Superior temporal gyrus (tissue), 1 donor: ENCODE data around the gene RIMBP2.
"Not testable (repeated sequence)": the region's sequence is repeated elsewhere in the genome, so short reads cannot be mapped to it uniquely, and the experiment has no call there.

Experiments used
- DNase-seq: peaks from one replicate; pipeline ENCODE4 v3.0.0-alpha.2; 2016; ENCODE audit errors: extremely low spot score

Gene RIMBP2

GRCh38 chr12:130715998-130716968, at the start of gene RIMBP2:
TSS of gene RIMBP2 (minus strand) at chr12:130716299. CDS start at chr12:130479013, 237,286 bp downstream.
- peak; percentile 33 for DNase-seq

GRCh38 chr12:130765186-130765659, 49.1 kb upstream of the RIMBP2 start:
- DNase-seq = no peak

- DNase-seq = no peak
Observed at GRCh38 chr12:130764475-130765185, 48.5 kb upstream of the RIMBP2 start.

GRCh38 chr12:130764073-130764472, 48.0 kb upstream of the RIMBP2 start:
- no peak for DNase-seq

GRCh38 chr12:130762319-130762675, 46.2 kb upstream of the RIMBP2 start:
- no peak for DNase-seq

GRCh38 chr12:130761537-130762318, 45.6 kb upstream of the RIMBP2 start:
- DNase-seq = peak; percentile 74

GRCh38 chr12:130754234-130754901, 38.3 kb upstream of the RIMBP2 start:
- no peak for DNase-seq

GRCh38 chr12:130752692-130753230, 36.7 kb upstream of the RIMBP2 start:
- DNase-seq = no peak

- DNase-seq = not testable (repeated sequence)
Observed at GRCh38 chr12:130752037-130752436, 35.9 kb upstream of the RIMBP2 start.

GRCh38 chr12:130748786-130749185, 32.7 kb upstream of the RIMBP2 start:
- peak; percentile 11 for DNase-seq

GRCh38 chr12:130747867-130748740, 32.0 kb upstream of the RIMBP2 start:
- DNase-seq = peak; percentile 89

GRCh38 chr12:130746546-130746945, 30.4 kb upstream of the RIMBP2 start:
- no peak for DNase-seq

- no peak for DNase-seq
Observed at GRCh38 chr12:130745921-130746320, 29.8 kb upstream of the RIMBP2 start.

- no peak for DNase-seq
Observed at GRCh38 chr12:130744274-130744673, 28.2 kb upstream of the RIMBP2 start.

GRCh38 chr12:130743606-130744005, 27.5 kb upstream of the RIMBP2 start:
- no peak for DNase-seq

GRCh38 chr12:130743176-130743575, 27.1 kb upstream of the RIMBP2 start:
- DNase-seq = no peak

GRCh38 chr12:130742716-130743115, 26.6 kb upstream of the RIMBP2 start:
- DNase-seq = no peak

GRCh38 chr12:130742112-130742511, 26.0 kb upstream of the RIMBP2 start:
- no peak for DNase-seq

- DNase-seq = no peak
Observed at GRCh38 chr12:130739571-130739970, 23.5 kb upstream of the RIMBP2 start.

GRCh38 chr12:130738403-130738802, 22.3 kb upstream of the RIMBP2 start:
- DNase-seq = not testable (repeated sequence)
